ENCODE measurements around the gene C1QL4. TPM values are rescaled to one million over a fixed set of nuclear protein-coding genes. Genes with fewer than 3 reads are reported as not detected.
A peak's percentile ranks its signal among the peaks of the same experiment; 100 is the strongest.

The C1QL4 gene
- polyA plus RNA-seq, 1 donor (not counting 4 experiments of a cell fraction or from before 2014, with no cell fraction given): 0.07 TPM

DNA sequence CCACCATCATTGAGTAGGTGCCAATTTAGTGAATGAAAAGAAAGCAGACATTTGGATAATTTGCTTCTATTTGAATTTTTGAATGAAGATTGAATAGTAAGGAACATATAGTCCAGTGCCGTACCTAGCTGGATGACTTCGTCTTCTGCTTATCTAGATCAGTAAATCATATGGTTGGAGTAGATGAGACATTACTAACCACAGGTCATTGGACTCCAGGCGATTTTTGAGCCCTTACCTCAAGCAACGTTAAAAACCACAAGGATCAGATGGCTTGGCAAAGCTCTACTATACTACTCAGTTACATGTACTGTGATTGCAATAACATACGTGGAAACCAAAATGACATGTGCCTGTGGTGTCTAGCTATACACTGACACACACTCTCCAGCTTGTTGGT lies 28.6 kb upstream of the C1QL4 start:
- TF ChIP-seq, protein P1, sequence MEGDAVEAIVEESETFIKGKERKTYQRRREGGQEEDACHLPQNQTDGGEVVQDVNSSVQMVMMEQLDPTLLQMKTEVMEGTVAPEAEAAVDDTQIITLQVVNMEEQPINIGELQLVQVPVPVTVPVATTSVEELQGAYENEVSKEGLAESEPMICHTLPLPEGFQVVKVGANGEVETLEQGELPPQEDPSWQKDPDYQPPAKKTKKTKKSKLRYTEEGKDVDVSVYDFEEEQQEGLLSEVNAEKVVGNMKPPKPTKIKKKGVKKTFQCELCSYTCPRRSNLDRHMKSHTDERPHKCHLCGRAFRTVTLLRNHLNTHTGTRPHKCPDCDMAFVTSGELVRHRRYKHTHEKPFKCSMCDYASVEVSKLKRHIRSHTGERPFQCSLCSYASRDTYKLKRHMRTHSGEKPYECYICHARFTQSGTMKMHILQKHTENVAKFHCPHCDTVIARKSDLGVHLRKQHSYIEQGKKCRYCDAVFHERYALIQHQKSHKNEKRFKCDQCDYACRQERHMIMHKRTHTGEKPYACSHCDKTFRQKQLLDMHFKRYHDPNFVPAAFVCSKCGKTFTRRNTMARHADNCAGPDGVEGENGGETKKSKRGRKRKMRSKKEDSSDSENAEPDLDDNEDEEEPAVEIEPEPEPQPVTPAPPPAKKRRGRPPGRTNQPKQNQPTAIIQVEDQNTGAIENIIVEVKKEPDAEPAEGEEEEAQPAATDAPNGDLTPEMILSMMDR (optimal IDR thresholded peaks at IDR 0.05 in 1 of 3, IDR thresholded peaks at IDR 0.05 in 1 of 3, conservative IDR thresholded peaks at IDR 0.05 in 1 of 3; ENCODE audit: extremely low read depth in 1 of 3, insufficient read depth in 2 of 3, low read length in 3 of 3): no peak
- no peak for TF ChIP-seq EZH2 (IDR thresholded peaks at IDR 0.05; ENCODE audit: low read length)
- Histone ChIP-seq H3K4me2 (ENCODE audit: control insufficient read depth, extremely low read depth, insufficient read depth, low read depth, low read length) (peak overlapping the region; percentile 90), H4K20me1 (ENCODE audit: control insufficient read depth, extremely low read depth, insufficient read depth, low read length) (no peaks in the 10 kb centered on the region), H3K27ac (ENCODE audit: control insufficient read depth, insufficient read depth, low read length) (peak overlapping the region; percentile 91), H3K36me3 (ENCODE audit: control insufficient read depth in 2 of 2, extremely low read depth in 1 of 2, insufficient read depth in 2 of 2, low read length in 2 of 2) (peaks cover 0 to under 1% of the 10 kb centered on the region in 2 experiments), H3K27me3 (ENCODE audit: control insufficient read depth, extremely low read depth, insufficient read depth, low read length) (no peaks in the 10 kb centered on the region), H2AFZ (ENCODE audit: control insufficient read depth, low read length) (no peak overlapping the region), H3K4me1 (ENCODE audit: control insufficient read depth, extremely low read depth, insufficient read depth, low read length) (peaks cover 33% of the 10 kb centered on the region), H3K4me3 (ENCODE audit: control insufficient read depth in 2 of 3, extremely low read depth in 1 of 3, insufficient read depth in 2 of 3, low read depth in 1 of 3, low read length in 3 of 3) (peak overlapping the region in 1 of 3 experiments; percentile 12), H3K79me2 (ENCODE audit: control insufficient read depth, insufficient read depth, low read length) (peaks cover 35% of the 10 kb centered on the region), H3K9ac (ENCODE audit: control insufficient read depth, extremely low read depth, insufficient read depth, low read length) (no peak overlapping the region), H3K9me1 (ENCODE audit: control insufficient read depth, extremely low read depth, insufficient read depth, low read length) (no peaks in the 10 kb centered on the region), H3K9me3 (ENCODE audit: control insufficient read depth, low read depth, low read length) (no peaks in the 10 kb centered on the region)
- FAIRE-seq (peak; percentile 48), DNase-seq (ENCODE audit: low read depth, low spot score) (no peak)
- dilution Hi-C loops (cut with MboI; ENCODE audit: extremely low pct_ligation_motif_present, low sequenced_read_pairs): no loop called here

DNA sequence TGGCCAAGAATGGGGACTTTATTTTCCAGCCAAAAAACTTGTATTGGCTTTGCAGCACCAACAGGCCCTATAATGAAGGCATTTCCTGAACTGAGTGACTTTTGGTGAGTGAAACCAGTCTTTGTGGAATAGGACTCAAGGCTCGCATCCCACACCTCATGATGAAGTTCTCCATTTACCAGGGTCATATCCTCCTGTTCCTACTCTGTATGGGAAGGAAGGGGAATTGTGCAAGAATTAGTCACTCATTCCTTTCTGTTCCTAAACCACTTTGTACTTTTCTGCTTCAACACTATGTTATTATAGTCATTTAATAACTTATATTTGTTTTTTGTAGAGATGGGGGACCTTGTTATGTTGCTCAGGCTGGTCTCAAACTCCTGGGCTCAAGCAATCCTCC lies 28.0 kb upstream of the C1QL4 start:
- Histone ChIP-seq H2AFZ (ENCODE audit: control insufficient read depth, low read length) (no peak overlapping the region), H3K27me3 (ENCODE audit: control insufficient read depth, extremely low read depth, insufficient read depth, low read length) (no peaks in the 10 kb centered on the region), H3K4me3 (ENCODE audit: control insufficient read depth in 2 of 3, extremely low read depth in 1 of 3, insufficient read depth in 2 of 3, low read depth in 1 of 3, low read length in 3 of 3) (peak overlapping the region in 1 of 3 experiments; percentile 12), H3K27ac (ENCODE audit: control insufficient read depth, insufficient read depth, low read length) (peak overlapping the region; percentile 91), H3K9me1 (ENCODE audit: control insufficient read depth, extremely low read depth, insufficient read depth, low read length) (no peaks in the 10 kb centered on the region), H3K4me1 (ENCODE audit: control insufficient read depth, extremely low read depth, insufficient read depth, low read length) (peaks cover 27% of the 10 kb centered on the region), H3K9ac (ENCODE audit: control insufficient read depth, extremely low read depth, insufficient read depth, low read length) (no peak overlapping the region), H3K79me2 (ENCODE audit: control insufficient read depth, insufficient read depth, low read length) (peaks cover 30% of the 10 kb centered on the region), H3K36me3 (ENCODE audit: control insufficient read depth in 2 of 2, extremely low read depth in 1 of 2, insufficient read depth in 2 of 2, low read length in 2 of 2) (no peaks in the 10 kb centered on the region), H4K20me1 (ENCODE audit: control insufficient read depth, extremely low read depth, insufficient read depth, low read length) (no peaks in the 10 kb centered on the region), H3K4me2 (ENCODE audit: control insufficient read depth, extremely low read depth, insufficient read depth, low read depth, low read length) (peak overlapping the region; percentile 90), H3K9me3 (ENCODE audit: control insufficient read depth, low read depth, low read length) (no peaks in the 10 kb centered on the region)
- dilution Hi-C loops (cut with MboI; ENCODE audit: extremely low pct_ligation_motif_present, low sequenced_read_pairs): no loop called here
- FAIRE-seq (peak; percentile 67), DNase-seq (ENCODE audit: low read depth, low spot score) (no peak)
- no peak for TF ChIP-seq EZH2 (IDR thresholded peaks at IDR 0.05; ENCODE audit: low read length)
- TF ChIP-seq, protein P1 (optimal IDR thresholded peaks at IDR 0.05 in 1 of 3, IDR thresholded peaks at IDR 0.05 in 1 of 3, conservative IDR thresholded peaks at IDR 0.05 in 1 of 3; ENCODE audit: extremely low read depth in 1 of 3, insufficient read depth in 2 of 3, low read length in 3 of 3): no peak

All from keratinocyte (primary cell).